Measurements from ENCODE around the gene ADI1.

ADI1 gene

DNA sequence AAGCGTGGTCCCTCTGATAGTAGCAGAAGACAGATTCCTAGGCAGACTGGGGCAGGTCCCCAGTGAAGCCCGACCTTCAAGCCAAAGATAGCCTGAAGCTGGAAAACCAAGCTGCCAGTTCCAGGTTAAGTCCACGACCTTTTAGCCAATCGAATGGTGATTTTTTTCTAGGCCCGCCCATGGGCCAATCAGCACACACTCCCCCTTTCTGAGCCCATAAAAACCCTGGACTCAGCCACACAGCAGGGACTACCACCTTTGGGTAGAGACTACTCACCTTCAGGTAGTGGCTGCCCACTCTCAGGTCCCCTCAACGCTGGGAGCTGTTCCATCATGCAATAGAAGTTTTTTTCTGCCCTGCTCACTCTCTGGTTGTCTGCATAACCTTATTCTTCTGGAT lies 14.5 kb upstream of the ADI1 start:
- TF ChIP-seq TAF1 (IDR thresholded peaks at IDR 0.05; ENCODE audit: low read depth) (no peak), TEAD4 (IDR thresholded peaks at IDR 0.05) (no peak), CREB1 (IDR thresholded peaks at IDR 0.05; ENCODE audit: low read depth) (no peak), EP300 (IDR thresholded peaks at IDR 0.05; ENCODE audit: borderline replicate concordance) (no peak), RAD21 (IDR thresholded peaks at IDR 0.05; ENCODE audit: low read depth) (no peak)

DNA sequence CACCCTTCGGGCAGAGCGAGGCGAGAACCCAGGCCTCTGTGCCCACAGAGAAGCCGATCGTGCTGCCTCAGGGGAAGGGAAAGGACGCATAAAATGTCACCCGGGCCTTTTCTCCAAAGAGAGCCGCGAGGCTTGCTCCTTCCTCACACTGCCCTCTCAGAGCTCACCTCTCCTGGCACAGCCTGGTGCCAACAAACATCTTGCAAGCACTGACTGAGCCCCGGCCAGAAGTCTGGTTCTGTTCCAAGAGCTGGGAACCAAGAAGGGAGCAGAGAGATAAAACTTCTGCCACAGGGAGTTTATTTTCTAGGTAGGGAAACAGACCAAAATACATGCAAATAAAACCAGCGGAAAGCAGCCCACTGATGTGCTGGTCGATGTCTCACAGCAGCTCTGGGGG lies 13.6 kb upstream of the ADI1 start:
- no peak for TF ChIP-seq FOXM1 (IDR thresholded peaks at IDR 0.05; ENCODE audit: borderline replicate concordance, low read depth)
- TF ChIP-seq CEBPB (IDR thresholded peaks at IDR 0.05), result no peak
- no peak for TF ChIP-seq TEAD4 (IDR thresholded peaks at IDR 0.05)
- TF ChIP-seq TCF12 (IDR thresholded peaks at IDR 0.05; ENCODE audit: low read depth), result no peak
- TF ChIP-seq, protein P1, sequence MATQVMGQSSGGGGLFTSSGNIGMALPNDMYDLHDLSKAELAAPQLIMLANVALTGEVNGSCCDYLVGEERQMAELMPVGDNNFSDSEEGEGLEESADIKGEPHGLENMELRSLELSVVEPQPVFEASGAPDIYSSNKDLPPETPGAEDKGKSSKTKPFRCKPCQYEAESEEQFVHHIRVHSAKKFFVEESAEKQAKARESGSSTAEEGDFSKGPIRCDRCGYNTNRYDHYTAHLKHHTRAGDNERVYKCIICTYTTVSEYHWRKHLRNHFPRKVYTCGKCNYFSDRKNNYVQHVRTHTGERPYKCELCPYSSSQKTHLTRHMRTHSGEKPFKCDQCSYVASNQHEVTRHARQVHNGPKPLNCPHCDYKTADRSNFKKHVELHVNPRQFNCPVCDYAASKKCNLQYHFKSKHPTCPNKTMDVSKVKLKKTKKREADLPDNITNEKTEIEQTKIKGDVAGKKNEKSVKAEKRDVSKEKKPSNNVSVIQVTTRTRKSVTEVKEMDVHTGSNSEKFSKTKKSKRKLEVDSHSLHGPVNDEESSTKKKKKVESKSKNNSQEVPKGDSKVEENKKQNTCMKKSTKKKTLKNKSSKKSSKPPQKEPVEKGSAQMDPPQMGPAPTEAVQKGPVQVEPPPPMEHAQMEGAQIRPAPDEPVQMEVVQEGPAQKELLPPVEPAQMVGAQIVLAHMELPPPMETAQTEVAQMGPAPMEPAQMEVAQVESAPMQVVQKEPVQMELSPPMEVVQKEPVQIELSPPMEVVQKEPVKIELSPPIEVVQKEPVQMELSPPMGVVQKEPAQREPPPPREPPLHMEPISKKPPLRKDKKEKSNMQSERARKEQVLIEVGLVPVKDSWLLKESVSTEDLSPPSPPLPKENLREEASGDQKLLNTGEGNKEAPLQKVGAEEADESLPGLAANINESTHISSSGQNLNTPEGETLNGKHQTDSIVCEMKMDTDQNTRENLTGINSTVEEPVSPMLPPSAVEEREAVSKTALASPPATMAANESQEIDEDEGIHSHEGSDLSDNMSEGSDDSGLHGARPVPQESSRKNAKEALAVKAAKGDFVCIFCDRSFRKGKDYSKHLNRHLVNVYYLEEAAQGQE (IDR thresholded peaks at IDR 0.05; ENCODE audit: low read depth), result no peak
- TF ChIP-seq EGR1 (IDR thresholded peaks at IDR 0.05), result no peak
- TF ChIP-seq NFIC (IDR thresholded peaks at IDR 0.05), result no peak
- no peak for TF ChIP-seq MAX (IDR thresholded peaks at IDR 0.05)
- TF ChIP-seq TAF1 (IDR thresholded peaks at IDR 0.05; ENCODE audit: low read depth), result no peak
- TF ChIP-seq RAD21 (IDR thresholded peaks at IDR 0.05; ENCODE audit: low read depth), result no peak
- TF ChIP-seq YY1 (IDR thresholded peaks at IDR 0.05; ENCODE audit: low read depth), result no peak
- TF ChIP-seq USF1 (IDR thresholded peaks at IDR 0.05), result no peak

DNA sequence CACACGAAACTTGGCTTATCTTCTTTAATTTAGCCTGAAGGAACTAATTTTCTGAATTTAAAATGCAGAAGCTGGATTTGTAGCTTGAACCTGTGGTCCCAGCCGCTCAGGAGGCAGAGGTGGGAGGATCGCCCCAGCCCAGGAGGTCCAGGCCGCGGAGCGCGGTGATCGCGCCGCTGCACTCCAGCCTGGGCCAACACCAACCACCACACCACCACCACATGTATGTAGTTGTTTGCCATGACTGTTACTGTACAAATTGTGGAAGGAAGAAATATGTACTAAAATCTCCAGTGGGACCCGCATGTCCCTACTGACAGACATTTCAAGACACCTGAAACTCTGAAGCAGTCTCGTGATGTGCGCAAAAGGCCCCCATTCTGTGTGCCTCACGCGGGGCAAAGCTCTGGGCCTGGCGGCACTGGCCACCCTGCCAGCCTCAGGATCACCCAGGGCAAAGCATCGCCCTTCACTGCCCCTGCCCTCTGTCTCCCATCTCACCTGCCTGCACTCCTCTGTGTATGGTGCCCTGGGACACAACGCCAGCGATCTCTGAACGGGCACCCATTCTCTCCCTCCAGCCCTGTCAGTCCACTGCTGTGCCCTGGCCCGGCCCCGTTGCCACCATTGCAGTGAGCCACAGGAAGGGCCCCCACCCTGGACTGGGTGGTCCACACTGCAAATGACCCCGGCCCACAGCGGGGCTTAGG lies 10.1 kb upstream of the ADI1 start:
- TF ChIP-seq RAD21 (IDR thresholded peaks at IDR 0.05; ENCODE audit: low read depth) (no peak), CREB1 (IDR thresholded peaks at IDR 0.05; ENCODE audit: low read depth) (no peak), TEAD4 (IDR thresholded peaks at IDR 0.05) (no peak), TAF1 (IDR thresholded peaks at IDR 0.05; ENCODE audit: low read depth) (no peak), CEBPB (IDR thresholded peaks at IDR 0.05) (no peak), MAX (IDR thresholded peaks at IDR 0.05) (no peak), EP300 (IDR thresholded peaks at IDR 0.05; ENCODE audit: borderline replicate concordance) (no peak), EGR1 (IDR thresholded peaks at IDR 0.05) (no peak), FOXM1 (IDR thresholded peaks at IDR 0.05; ENCODE audit: borderline replicate concordance, low read depth) (no peak)

DNA sequence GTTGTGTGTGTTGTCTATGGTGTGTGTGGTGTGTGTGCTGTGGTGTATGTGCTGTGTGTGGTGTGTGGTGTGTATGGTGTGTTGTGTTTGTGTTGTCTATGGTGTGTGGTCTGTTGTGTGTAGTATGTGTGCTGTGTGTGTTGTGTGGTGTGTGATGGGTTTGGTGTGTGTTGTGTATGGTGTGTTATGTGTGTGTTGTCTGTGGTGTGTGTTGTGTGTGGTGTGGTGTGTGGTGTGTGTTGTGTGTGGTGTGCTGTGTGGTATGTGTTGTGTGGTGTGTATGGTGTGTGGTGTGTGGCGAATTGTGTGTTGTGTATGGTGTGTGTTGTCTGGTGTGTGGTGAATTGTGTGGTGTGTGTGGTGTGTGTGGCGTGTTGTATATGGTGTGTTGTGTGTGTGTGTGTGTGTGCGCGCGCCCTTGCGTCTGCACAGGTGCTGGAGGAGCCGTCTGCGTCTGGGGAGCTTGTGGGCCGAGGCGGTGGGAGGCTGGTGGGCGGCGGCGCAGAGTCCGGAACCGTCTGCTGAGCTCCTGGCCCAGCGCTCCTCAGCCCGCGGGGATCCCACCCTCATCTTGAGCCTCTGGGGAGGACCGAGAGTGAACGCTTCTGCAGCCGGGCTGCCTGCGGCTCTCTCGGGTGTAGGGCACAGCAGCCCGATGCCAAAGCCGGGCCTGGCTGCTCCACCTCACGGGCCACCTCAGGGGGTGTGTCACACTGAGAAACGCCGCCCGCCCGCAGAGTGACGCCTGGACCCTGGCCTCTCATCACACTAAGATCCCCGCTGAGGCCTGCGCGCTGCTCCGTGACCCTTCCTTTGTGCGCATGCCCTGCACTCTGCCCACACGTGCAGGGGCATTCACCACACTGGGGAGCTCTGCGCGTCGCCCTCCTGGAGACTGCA lies 8.8 kb upstream of the ADI1 start:
- TF ChIP-seq MAX (IDR thresholded peaks at IDR 0.05) (0 out of 2 replicates have a peak, but pooled peaks have one; percentile 36), YY1 (IDR thresholded peaks at IDR 0.05; ENCODE audit: low read depth) (no peak), NFIC (IDR thresholded peaks at IDR 0.05) (no peak)

DNA sequence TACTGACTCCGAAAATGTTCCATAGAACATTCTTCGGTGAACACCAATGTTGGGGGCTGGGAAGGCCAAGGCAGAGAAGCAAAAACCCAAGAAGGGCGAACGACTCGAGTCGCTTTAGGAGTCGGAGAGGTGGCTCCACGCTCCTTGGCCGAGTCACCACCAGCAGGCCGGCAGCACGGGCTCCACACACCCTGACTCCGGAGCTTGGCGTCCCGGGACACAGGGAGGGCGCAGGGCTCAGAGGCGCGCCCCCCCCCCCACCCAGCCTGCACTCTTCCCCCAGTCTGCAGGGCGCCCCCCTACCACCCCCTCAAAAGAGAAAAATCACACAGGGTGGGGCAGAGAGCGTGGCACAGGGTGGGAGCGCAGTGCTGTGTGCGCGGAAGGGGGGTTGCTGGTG lies 7.5 kb upstream of the ADI1 start:
- TF ChIP-seq TAF1 (IDR thresholded peaks at IDR 0.05; ENCODE audit: low read depth) (no peak), CREB1 (IDR thresholded peaks at IDR 0.05; ENCODE audit: low read depth) (no peak), USF1 (IDR thresholded peaks at IDR 0.05) (no peak), CEBPB (IDR thresholded peaks at IDR 0.05) (no peak), RAD21 (IDR thresholded peaks at IDR 0.05; ENCODE audit: low read depth) (no peak), TCF12 (IDR thresholded peaks at IDR 0.05; ENCODE audit: low read depth) (no peak)

DNA sequence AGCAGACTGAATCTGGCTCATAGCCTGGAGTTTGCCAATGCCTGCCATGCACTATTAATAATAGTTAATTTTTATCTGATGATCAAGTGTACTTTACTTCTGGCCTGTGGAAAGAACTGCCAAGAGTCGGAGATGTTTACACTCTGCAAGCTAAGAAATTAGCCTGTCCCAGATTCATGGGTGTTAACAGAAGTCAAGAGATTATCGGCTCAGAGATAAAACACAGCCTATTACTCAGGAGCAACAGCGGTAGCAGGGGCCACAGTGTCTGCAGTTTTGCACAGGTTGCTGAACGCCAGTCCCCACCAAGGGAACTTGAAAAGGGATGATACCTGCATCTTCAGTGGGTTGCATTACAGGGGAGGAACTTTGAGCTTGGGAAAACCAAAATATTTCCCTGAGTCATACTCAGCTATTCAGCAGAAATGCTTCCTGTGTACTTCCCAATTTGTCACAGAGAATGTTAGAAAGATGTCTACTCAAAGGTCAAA lies 4.3 kb upstream of the ADI1 start:
- TF ChIP-seq USF1 (IDR thresholded peaks at IDR 0.05), result no peak
- no peak for TF ChIP-seq CEBPB (IDR thresholded peaks at IDR 0.05)
- no peak for TF ChIP-seq NFIC (IDR thresholded peaks at IDR 0.05)
- TF ChIP-seq TAF1 (IDR thresholded peaks at IDR 0.05; ENCODE audit: low read depth), result no peak
- TF ChIP-seq MAX (IDR thresholded peaks at IDR 0.05), result no peak
- TF ChIP-seq YY1 (IDR thresholded peaks at IDR 0.05; ENCODE audit: low read depth), result no peak
- TF ChIP-seq ZBTB7A (IDR thresholded peaks at IDR 0.05; ENCODE audit: low read depth), result no peak
- TF ChIP-seq, protein P1 (IDR thresholded peaks at IDR 0.05; ENCODE audit: low read depth), result no peak
- TF ChIP-seq CREB1 (IDR thresholded peaks at IDR 0.05; ENCODE audit: low read depth), result no peak
- no peak for TF ChIP-seq EP300 (IDR thresholded peaks at IDR 0.05; ENCODE audit: borderline replicate concordance)
- TF ChIP-seq EGR1 (IDR thresholded peaks at IDR 0.05), result no peak
- no peak for TF ChIP-seq FOXM1 (IDR thresholded peaks at IDR 0.05; ENCODE audit: borderline replicate concordance, low read depth)
- TF ChIP-seq TCF12 (IDR thresholded peaks at IDR 0.05; ENCODE audit: low read depth), result no peak
- no peak for TF ChIP-seq TEAD4 (IDR thresholded peaks at IDR 0.05)

Data from Ishikawa (cell line).